ENCODE results near the gene PHAF1. TPM values are rescaled to one million over a fixed set of nuclear protein-coding genes. Genes with fewer than 3 reads are reported as not detected.

The PHAF1 gene
- total RNA-seq, 4 donors from 2014 or later = 11.4 to 18.9 (median 17.5) TPM

DNA sequence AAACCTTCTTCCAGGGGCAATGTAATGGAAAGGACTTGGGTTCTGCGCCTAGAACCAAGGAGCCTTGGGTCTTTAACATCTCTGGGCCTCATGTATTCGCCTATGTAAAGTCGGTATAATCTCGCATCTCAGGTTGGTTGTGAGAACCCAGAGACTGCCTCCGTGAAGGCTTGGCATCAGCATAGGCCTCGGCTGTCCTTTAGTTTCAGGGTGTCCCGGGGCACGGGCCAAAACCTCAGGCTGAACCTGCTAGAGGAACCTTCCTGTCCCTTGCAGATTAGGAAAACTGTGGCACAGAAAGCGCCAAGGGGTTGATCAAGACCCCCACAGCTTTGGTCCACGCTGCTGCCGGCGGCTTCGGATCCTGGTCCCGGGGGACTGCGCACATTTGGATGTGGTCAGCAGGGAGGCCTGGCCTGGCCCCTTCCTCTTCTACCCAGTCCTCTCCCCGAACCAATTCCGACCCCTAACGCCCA lies 772 bp upstream of the PHAF1 start:
- peaks cover 26 to 40% of the 10 kb centered on the region in 2 donors for H3K4me1 ChIP-seq
- H3K9me3 ChIP-seq = no peaks in the 10 kb centered on the region
- no peaks in the 10 kb centered on the region for H3K36me3 ChIP-seq
- WGBS, 2 donors = 66 to 72% methylated on average over 13 to 18 of the region's 18 CpGs
- no peaks in the 10 kb centered on the region for H3K27me3 ChIP-seq
- intact Hi-C loops (cut with DNase I) = loop anchor here (10.0 kb wide), 1 partner anchor 46 kb away; the partner anchor contains the start of genes B3GNT9, FBXL8 and TRADD
- peak overlapping the region in 1 of 3 donors; percentile 79 for H3K4me3 ChIP-seq (replicated peaks in 1 of 3)
- TF ChIP-seq POLR2A (IDR thresholded peaks at IDR 0.05) (no peak), CTCF (IDR thresholded peaks at IDR 0.05) (no peak)
- DNase-seq = no peak
- peak overlapping the region; percentile 56 to 80 (median 72) for H3K27ac ChIP-seq

DNA sequence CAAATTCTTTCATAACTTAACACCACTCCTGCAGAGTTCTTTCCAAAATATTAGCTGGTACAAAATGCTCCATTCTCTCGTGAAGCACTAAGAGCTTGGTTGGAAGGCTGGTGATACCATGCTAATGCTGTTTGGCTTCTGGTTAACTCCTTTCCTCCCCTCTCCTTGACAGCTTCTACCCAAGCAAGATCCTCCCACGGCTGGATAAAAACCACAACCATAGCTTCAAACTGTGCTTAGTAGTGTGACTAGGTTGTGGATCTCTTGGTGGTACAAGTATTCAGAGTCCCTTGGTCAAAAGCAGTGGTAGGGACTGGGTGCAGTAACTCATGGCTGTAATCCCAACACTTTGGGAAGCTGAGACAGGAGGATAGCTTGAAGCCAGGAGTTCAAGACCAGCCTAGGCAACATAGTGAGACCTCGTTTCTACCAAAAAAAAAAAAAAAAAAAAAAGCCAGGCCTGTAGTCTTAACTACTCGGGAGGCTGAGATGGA lies 2.3 kb downstream of the PHAF1 start:
- no peak for DNase-seq
- no peak for TF ChIP-seq CTCF (IDR thresholded peaks at IDR 0.05)
- TF ChIP-seq POLR2A (IDR thresholded peaks at IDR 0.05) = no peak
- peaks cover 18 to 21% of the 10 kb centered on the region in 2 donors for H3K4me1 ChIP-seq
- WGBS, 2 donors = 85 to 88% methylated on average over 4 of the region's 4 CpGs
- H3K9me3 ChIP-seq = no peaks in the 10 kb centered on the region
- H3K4me3 ChIP-seq (replicated peaks in 1 of 3) = no peak overlapping the region
- no peaks in the 10 kb centered on the region for H3K36me3 ChIP-seq
- intact Hi-C loops (cut with DNase I) = loop anchor here (10.0 kb wide), 1 partner anchor 77 kb away; no protein-coding TSS in a partner anchor
- H3K27me3 ChIP-seq = no peaks in the 10 kb centered on the region
- no peak overlapping the region for H3K27ac ChIP-seq

GRCh38 chr16:67112591-67113399 lies 3.1 kb downstream of the PHAF1 start:
- WGBS, 2 donors = 87 to 89% methylated on average over 4 of the region's 4 CpGs
- Histone ChIP-seq H3K27ac (no peak overlapping the region), H3K36me3 (no peaks in the 10 kb centered on the region), H3K27me3 (no peaks in the 10 kb centered on the region), H3K4me1 (peaks cover 18 to 21% of the 10 kb centered on the region in 2 donors), H3K9me3 (no peaks in the 10 kb centered on the region), H3K4me3 (replicated peaks in 1 of 3) (no peak overlapping the region)
- intact Hi-C loops (cut with DNase I) = loop anchor here (10.0 kb wide), 1 partner anchor 78 kb away; no protein-coding TSS in a partner anchor
- no peak for TF ChIP-seq CTCF (IDR thresholded peaks at IDR 0.05)
- no peak for TF ChIP-seq POLR2A (IDR thresholded peaks at IDR 0.05)
- DNase-seq = no peak

- intact Hi-C loops (cut with DNase I) = loop anchor here (10.0 kb wide), 1 partner anchor 80 kb away; no protein-coding TSS in a partner anchor
- H3K36me3 ChIP-seq = no peaks in the 10 kb centered on the region
- H3K27me3 ChIP-seq = no peaks in the 10 kb centered on the region
- no peak overlapping the region for H3K4me3 ChIP-seq (replicated peaks in 1 of 3)
- H3K4me1 ChIP-seq = peaks cover 14% of the 10 kb centered on the region in 2 donors
- no peaks in the 10 kb centered on the region for H3K9me3 ChIP-seq
- TF ChIP-seq CTCF (IDR thresholded peaks at IDR 0.05) (no peak), POLR2A (IDR thresholded peaks at IDR 0.05) (no peak)
- no peak for DNase-seq
- 75 to 76% methylated on average over 2 of the region's 2 CpGs for WGBS, 2 donors
- no peak overlapping the region for H3K27ac ChIP-seq
Measured at GRCh38 chr16:67114793-67115192, 5.1 kb downstream of the PHAF1 start.

- WGBS, 2 donors = 88 to 91% methylated on average over 7 of the region's 7 CpGs
- intact Hi-C loops (cut with DNase I) = loop anchor here (10.0 kb wide), 1 partner anchor 81 kb away; no protein-coding TSS in a partner anchor
- Histone ChIP-seq H3K36me3 (no peaks in the 10 kb centered on the region), H3K27ac (no peak overlapping the region), H3K9me3 (no peaks in the 10 kb centered on the region), H3K4me1 (peaks cover 9 to 10% of the 10 kb centered on the region in 2 donors), H3K4me3 (replicated peaks in 1 of 3) (no peak overlapping the region), H3K27me3 (no peaks in the 10 kb centered on the region)
- no peak for DNase-seq
- TF ChIP-seq CTCF (IDR thresholded peaks at IDR 0.05) = no peak
- TF ChIP-seq POLR2A (IDR thresholded peaks at IDR 0.05) = no peak
Measured at GRCh38 chr16:67115639-67116038, 5.9 kb downstream of the PHAF1 start.

Data from thyroid gland (tissue), 4 donors.